DND-41 (cell line): ENCODE measurements around the gene MAB21L3.

Experiments
- ATAC-seq: fragments of 200-7000 bp; cut with Tn5 transposase; 3 replicates; pipeline ENCODE4 v1.9.1; 2021; ENCODE audit warnings: low read depth; ENCODE audit not compliant: insufficient read depth
- DNase-seq: peaks from one replicate; pipeline ENCODE4 v3.0.0-alpha.2; 2020
- H2AFZ ChIP-seq: 2 replicates; pipeline ENCODE4 v1.6.0; 2012; ENCODE audit warnings: low read depth, low read length
- H3K27ac ChIP-seq: 2 replicates; pipeline ENCODE4 v1.5.1; 2012; ENCODE audit warnings: low read length, inconsistent platforms
- H3K27me3 ChIP-seq: fragments of 200-600 bp; sonication (generic); 2 replicates; pipeline ENCODE4 v1.6.0; 2012; ENCODE audit warnings: low read length, mild to moderate bottlenecking, inconsistent platforms; ENCODE audit not compliant: insufficient read depth, poor library complexity
- H3K36me3 ChIP-seq: 2 replicates; pipeline ENCODE4 v1.5.1; 2012; ENCODE audit warnings: low read length, inconsistent platforms; ENCODE audit not compliant: insufficient read depth
- H3K4me1 ChIP-seq: 2 replicates; pipeline ENCODE4 v1.5.1; 2012; ENCODE audit warnings: mild to moderate bottlenecking, low read length; ENCODE audit not compliant: insufficient read depth
- H3K4me2 ChIP-seq: 2 replicates; pipeline ENCODE4 v1.6.0; 2012; ENCODE audit warnings: mild to moderate bottlenecking, moderate library complexity, low read length, inconsistent platforms; ENCODE audit not compliant: insufficient read depth
- H3K4me3 ChIP-seq, 2 experiments: fragments of 200-600 bp in 1 of 2; shearing (Covaris generic) in 1 of 2; 2 replicates each; pipeline ENCODE4 v1.5.1; 2012 to 2016; ENCODE audit warnings: inconsistent platforms in 2 of 2, low read length in 2 of 2, mild to moderate bottlenecking in 2 of 2, low read depth in 1 of 2, moderate library complexity in 1 of 2
- H3K79me2 ChIP-seq: 2 replicates; pipeline ENCODE4 v1.6.0; 2012; ENCODE audit warnings: low read length, inconsistent platforms; ENCODE audit not compliant: insufficient read depth
- H3K9ac ChIP-seq: 2 replicates; pipeline ENCODE4 v1.6.0; 2012; ENCODE audit warnings: low read depth, mild to moderate bottlenecking, inconsistent platforms, low read length, moderate library complexity
- H3K9me3 ChIP-seq: 2 replicates; pipeline ENCODE4 v1.5.1; 2012; ENCODE audit warnings: low read length, moderate library complexity, mild to moderate bottlenecking, inconsistent platforms; ENCODE audit not compliant: insufficient read depth, severe bottlenecking
- H4K20me1 ChIP-seq: 2 replicates; pipeline ENCODE4 v1.6.0; 2012; ENCODE audit warnings: low read length; ENCODE audit not compliant: insufficient read depth
- CTCF ChIP-seq: IDR thresholded peaks from 2 replicates; pipeline ENCODE4 v1.5.1; 2012; ENCODE audit warnings: borderline replicate concordance, low read length, moderate library complexity, mild to moderate bottlenecking; ENCODE audit not compliant: poor library complexity, severe bottlenecking; ENCODE audit errors: extremely low read depth
- EZH2 ChIP-seq: IDR thresholded peaks from 3 replicates; pipeline ENCODE4 v1.6.1; 2012; ENCODE audit warnings: borderline replicate concordance, low read depth, mild to moderate bottlenecking, moderate library complexity, low read length, inconsistent platforms; ENCODE audit not compliant: severe bottlenecking

Gene MAB21L3

DNA sequence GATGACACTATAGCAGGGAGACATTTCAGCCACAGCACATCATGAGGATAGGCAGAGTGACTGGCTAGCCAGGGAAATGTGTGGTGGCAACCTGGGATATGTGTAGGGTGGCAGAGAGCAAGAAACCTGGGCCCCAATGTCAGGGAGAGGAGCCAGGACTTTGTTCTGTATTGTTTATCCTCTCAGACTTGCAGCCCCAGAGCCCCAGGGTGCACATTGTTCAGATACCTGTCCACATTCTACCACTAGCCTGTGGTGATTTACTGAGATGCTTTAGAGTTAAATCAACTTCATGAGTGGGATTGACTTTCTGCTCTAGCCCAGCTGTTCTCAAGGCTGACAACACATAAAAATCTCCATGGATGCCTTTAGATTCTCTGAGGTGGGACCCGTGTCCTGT, 61.5 kb downstream of the MAB21L3 start:
- Histone ChIP-seq H3K27ac (no peak overlapping the region), H3K9ac (no peak overlapping the region), H2AFZ (no peak overlapping the region), H3K4me2 (no peak overlapping the region), H3K27me3 (peaks cover 26% of the 10 kb centered on the region), H3K36me3 (no peaks in the 10 kb centered on the region), H4K20me1 (no peaks in the 10 kb centered on the region), H3K9me3 (no peaks in the 10 kb centered on the region), H3K79me2 (no peaks in the 10 kb centered on the region), H3K4me3 (no peak overlapping the region), H3K4me1 (no peaks in the 10 kb centered on the region)
- ATAC-seq: no peak
- no peak for DNase-seq
- TF ChIP-seq EZH2: no peak
- TF ChIP-seq CTCF: no peak

GRCh38 chr1:116175611-116176010, 64.4 kb downstream of the MAB21L3 start:
- H3K27me3 ChIP-seq: peaks cover 31% of the 10 kb centered on the region
- no peak overlapping the region for H3K9ac ChIP-seq
- no peaks in the 10 kb centered on the region for H4K20me1 ChIP-seq
- no peaks in the 10 kb centered on the region for H3K36me3 ChIP-seq
- no peak overlapping the region for H3K4me2 ChIP-seq
- no peaks in the 10 kb centered on the region for H3K4me1 ChIP-seq
- no peaks in the 10 kb centered on the region for H3K9me3 ChIP-seq
- no peak for TF ChIP-seq EZH2
- TF ChIP-seq CTCF: no peak
- ATAC-seq (no peak), DNase-seq (no peak)
- H3K4me3 ChIP-seq: no peak overlapping the region
- H2AFZ ChIP-seq: no peak overlapping the region
- no peak overlapping the region for H3K27ac ChIP-seq
- H3K79me2 ChIP-seq: no peaks in the 10 kb centered on the region

DNA sequence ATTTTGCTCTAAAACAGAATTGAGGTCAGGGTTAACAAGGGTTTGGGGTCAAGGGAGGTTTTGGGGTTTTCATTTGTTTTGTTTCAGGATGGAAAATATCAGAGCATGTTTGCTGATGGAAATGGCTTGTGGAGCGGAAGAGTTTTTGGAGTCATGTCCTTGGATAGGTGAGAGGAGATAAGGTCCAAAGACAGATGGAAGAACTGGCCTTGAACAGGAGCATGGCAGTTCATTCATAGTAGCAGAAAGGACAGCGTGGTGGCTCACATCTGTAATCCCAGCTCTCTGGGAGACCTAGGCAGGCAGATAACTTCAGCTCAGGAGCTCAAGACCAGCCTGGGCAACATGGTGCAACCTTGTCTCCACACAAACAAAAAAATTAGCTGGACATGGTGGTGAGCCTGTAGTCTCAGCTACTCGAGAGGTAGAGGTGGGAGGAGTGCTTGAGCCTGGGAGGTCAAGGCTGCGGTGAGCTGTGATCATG, 65.1 kb downstream of the MAB21L3 start:
- no peak for ATAC-seq
- H2AFZ ChIP-seq: no peak overlapping the region
- no peaks in the 10 kb centered on the region for H4K20me1 ChIP-seq
- TF ChIP-seq EZH2 (no peak), CTCF (no peak)
- DNase-seq: no peak
- no peaks in the 10 kb centered on the region for H3K79me2 ChIP-seq
- H3K9ac ChIP-seq: no peak overlapping the region
- no peaks in the 10 kb centered on the region for H3K36me3 ChIP-seq
- H3K27me3 ChIP-seq: peaks cover 31% of the 10 kb centered on the region
- no peak overlapping the region for H3K27ac ChIP-seq
- no peak overlapping the region for H3K4me2 ChIP-seq
- H3K9me3 ChIP-seq: no peaks in the 10 kb centered on the region
- H3K4me1 ChIP-seq: no peaks in the 10 kb centered on the region
- no peak overlapping the region for H3K4me3 ChIP-seq

- no peak overlapping the region for H2AFZ ChIP-seq
- no peaks in the 10 kb centered on the region for H4K20me1 ChIP-seq
- ATAC-seq: no peak
- H3K4me3 ChIP-seq: no peak overlapping the region
- H3K9me3 ChIP-seq: no peaks in the 10 kb centered on the region
- H3K4me1 ChIP-seq: no peaks in the 10 kb centered on the region
- no peak for TF ChIP-seq CTCF
- TF ChIP-seq EZH2: no peak
- peaks cover 37% of the 10 kb centered on the region for H3K27me3 ChIP-seq
- H3K36me3 ChIP-seq: no peaks in the 10 kb centered on the region
- H3K4me2 ChIP-seq: no peak overlapping the region
- no peaks in the 10 kb centered on the region for H3K79me2 ChIP-seq
- no peak for DNase-seq
- H3K27ac ChIP-seq: no peak overlapping the region
- H3K9ac ChIP-seq: no peak overlapping the region
Measured at GRCh38 chr1:116177861-116178260, 66.7 kb downstream of the MAB21L3 start.
